Right lung (tissue), 5 donors: ENCODE results near the gene FOXJ3. TPM values are rescaled to one million over a fixed set of nuclear protein-coding genes. Genes with fewer than 3 reads are reported as not detected.

ENCODE experiments used
- DNase-seq, 2 donors: peaks; one replicate each; pipeline ENCODE4 v3.0.0-alpha.2; 2013
- polyA plus RNA-seq, 5 donors: library from polyadenylated mRNA; unstranded; fragments of 120-200 nt; gene quantifications; one replicate each; pipeline versions ENCODE4 v1.2.1 to v1.2.3, GENCODE V29; 2013; ENCODE audit warnings: inconsistent platforms in 1 of 5, low replicate concordance in 1 of 5; ENCODE audit not compliant: insufficient read length in 5 of 5, insufficient read depth in 1 of 5

FOXJ3 gene
- polyA plus RNA-seq, 5 donors, result 45.0 to 69.4 (median 54.6) TPM

- no peak for DNase-seq
Measured at GRCh38 chr1:42192106-42192505, 142.9 kb downstream of the FOXJ3 start.

GRCh38 chr1:42191319-42191718 is 143.7 kb downstream of the FOXJ3 start:
- DNase-seq, result no peak

- DNase-seq, result no peak
Measured at GRCh38 chr1:42189931-42190853, 144.8 kb downstream of the FOXJ3 start.

- no peak for DNase-seq
Measured at GRCh38 chr1:42186152-42186551, 148.9 kb downstream of the FOXJ3 start.

- DNase-seq, result no peak
Measured at GRCh38 chr1:42184616-42185015, 150.4 kb downstream of the FOXJ3 start.

DNA sequence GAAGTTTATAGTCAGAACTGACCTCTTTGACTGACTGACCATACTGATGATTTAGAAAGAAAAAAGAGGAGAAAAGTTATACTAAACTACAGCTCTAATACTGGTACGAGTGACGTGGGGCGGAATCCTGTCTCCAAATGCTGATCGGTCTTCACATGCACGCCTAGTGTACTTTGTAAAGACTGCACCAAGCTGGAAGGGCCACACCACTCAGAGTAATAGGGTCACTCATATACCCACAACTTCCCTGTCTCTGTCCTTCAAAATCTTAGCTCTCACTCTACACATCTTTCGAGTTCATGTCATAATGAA is 151.1 kb downstream of the FOXJ3 start:
- DNase-seq, result no peak

DNA sequence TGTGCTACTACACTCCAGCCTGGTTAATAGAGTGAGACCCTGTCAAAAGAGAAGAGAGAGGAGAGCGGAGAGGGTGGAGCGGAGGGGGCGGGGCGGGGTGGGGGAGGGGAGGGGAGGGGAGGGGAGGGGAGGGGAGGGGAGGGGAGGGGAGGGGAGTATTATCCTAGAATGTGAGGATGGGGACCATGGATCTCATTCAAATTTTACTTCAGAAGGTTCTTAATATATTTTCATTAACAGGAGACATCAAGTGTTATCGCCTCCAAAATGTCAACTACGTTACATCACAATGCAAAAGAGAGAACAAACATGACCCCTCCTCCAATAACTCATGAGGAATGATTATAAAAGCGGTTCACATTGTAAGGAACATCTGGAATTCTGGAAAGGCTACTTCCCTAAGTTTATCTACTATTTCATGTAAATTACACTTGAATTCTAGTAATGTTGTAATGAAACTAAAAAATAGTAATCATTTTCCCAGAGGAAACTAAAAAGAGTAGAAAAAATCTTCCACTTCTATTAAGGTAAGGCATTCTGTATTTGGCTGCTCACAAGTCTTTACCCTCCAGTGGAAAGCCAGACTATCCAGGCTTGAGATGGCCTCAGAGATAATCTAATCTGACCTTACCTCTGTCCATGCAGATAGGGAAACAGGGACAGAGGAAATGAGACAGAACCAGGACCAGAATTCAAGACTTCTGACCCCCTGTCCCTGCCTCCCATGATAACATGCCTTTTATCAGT is 151.7 kb downstream of the FOXJ3 start:
- no peak for DNase-seq

DNA sequence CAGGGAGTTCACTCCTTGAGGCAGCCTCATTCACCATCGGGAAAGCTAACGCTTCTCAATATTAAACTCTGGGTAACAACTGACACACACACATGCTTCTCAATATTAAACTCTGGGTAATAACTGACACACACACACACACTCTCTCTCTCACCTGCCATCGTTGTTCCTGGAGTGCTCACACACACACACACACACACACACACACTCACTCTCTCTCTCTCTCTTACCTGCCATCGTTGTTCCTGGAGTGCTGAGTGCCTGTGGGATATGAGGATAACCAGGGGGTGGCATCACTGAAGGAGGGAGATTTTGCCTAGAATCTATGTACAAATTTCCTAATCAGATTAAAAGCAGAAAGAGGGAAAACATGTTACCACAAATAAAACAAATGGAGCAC is 153.3 kb downstream of the FOXJ3 start:
- no peak for DNase-seq

DNA sequence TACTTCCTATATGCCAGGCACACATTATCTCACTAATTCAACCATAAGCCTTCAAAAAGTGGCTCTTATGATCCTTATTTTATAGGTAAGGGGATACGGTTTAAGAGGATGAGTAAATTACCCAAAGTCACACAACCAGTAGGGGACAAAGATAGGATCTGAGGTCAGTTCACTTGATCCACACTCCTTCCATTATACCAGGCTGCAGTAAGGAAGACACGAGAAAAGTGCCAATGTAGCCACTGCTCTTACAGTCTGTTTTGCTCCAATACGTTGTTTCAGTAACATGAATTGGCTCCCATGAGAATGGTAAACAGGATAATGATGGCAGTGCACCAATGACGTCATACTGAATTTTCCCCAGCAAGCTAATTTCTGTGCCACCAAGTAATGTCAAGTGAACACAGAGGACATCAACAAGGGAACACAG is 155.1 kb downstream of the FOXJ3 start:
- DNase-seq, result no peak

- DNase-seq, result peak in 1 of 2 donors; percentile 50
Measured at GRCh38 chr1:42179275-42179674, 155.8 kb downstream of the FOXJ3 start.

DNA sequence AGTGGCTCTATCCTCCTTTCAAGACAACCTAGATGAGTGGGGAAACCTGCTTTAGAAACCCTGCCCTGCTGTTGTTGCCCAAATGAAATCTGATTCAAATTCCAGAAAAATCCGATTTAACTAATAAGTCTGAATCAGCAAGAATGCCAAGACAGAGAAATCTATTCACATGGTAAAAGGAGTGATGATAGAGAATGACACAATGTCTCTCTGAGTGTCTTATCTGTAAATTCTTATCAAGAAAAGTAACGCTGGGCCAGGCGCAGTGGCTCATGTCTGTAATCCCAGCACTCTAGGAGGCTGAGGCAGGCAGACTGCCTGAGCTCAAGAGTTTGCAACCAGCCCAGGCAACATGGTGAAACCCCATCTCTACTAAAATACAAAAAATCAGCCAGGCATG is 156.8 kb downstream of the FOXJ3 start:
- no peak for DNase-seq

GRCh38 chr1:42177541-42177981 is 157.5 kb downstream of the FOXJ3 start:
- DNase-seq, result peak; percentile 90 to 95

- DNase-seq, result no peak
Measured at GRCh38 chr1:42176902-42177519, 158.0 kb downstream of the FOXJ3 start.

DNA sequence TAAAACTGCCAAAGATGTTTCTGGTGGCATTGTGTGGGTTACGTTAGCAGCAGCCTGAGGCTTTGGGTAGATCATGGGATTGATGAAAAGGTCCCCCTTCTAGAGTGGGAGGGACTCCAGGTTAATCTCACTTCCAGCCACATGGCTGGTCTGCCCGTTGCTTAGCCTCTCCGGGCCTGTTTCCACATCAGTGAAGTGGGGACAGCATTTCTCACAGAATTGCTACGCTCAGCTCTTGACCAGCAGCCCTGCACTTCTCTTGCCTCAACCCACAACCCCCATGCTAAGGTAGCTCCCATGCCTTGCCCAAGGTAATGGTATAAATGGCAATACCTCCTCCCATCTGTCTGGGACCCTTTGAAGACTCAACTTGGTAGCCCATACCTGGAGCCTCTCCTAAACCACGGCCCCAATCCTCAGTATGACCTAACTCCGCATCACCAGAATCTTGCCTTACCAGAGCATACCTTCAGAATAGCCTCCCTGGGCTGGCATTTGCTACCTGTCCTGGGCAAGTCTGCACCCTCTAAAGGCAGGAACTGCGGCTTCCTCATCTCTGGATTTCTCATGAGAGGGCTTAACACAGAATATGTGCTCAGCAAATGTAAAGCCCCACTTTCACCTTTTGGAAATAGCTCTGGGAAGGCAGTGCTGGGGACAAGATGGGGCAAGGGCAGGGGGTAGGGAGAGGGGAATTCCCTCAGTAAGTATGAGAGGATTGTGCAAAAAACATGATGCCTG is 159.6 kb downstream of the FOXJ3 start:
- no peak for DNase-seq

DNA sequence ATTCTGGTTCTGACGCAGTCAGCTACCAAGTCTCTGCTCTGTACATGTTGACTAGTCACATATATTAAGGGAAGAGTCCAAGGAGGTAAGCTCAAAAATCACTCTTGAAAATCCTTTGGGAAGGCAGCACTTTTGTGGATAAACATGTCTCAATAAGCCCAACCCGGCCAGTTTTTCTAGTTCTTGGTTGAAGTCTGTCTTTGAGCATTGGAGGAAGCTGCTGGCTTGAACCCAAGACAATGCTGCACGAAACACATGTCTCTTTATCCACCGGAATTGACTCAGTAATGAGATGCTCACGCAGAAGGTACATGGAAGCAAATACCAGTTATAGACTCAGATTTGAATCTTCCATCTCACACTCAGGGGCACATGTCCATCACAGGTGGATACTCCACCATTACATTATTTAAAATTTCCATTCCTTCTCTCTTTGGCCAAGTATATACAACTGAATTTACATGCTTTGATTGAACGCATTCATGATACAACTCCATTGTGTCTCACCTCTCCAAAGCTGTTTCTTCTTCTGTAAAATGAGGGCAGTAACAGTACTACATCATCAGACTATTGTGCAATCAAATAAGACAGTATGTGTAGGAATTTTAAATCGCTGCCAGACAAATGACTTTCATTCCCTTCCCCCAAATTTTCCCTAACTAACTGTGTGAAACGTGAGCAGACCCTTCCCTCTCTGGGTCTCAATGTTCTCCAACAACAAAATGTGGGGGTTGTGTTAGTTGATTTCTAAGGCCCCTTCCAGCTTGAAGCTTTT is 160.9 kb downstream of the FOXJ3 start:
- DNase-seq, result peak in 1 of 2 donors; percentile 34

DNA sequence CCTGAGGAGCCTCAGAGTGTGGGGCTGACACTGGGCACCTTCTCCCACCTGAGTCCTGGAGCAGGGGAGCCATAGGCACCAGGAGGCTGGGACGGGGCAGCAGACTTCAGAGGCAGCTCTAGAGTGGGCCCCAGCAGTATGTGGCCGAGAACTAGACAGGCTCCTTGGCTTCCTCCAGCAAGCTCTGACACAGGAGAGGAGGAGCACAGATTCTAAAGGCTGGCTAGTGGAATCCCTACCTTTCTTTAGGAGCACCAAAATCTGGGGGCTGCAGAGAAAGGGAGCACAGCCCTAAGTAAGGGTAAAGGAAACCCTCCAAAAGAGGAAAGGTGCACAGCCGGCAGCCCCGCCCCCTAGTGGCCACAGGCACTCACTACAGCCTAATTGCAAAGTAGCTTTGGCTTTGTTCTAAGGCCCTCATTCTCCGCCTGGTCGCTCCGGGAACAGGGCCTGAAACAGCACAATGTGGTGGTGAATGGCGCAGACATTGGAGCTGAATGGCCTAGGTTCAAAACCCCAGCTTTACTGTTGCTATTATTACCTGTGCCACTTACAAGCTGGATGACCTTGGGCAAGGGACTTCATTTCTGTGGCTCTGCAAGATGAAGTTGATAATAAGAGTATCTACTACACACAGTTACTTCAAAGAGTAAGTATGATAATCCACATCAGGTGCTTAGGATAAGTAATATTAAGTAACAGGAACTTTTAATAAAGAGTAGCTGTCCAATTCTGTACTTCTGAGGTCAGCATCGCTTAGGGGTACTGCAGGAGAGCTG is 161.7 kb downstream of the FOXJ3 start:
- DNase-seq, result peak in 1 of 2 donors; percentile 53

- DNase-seq, result no peak
Measured at GRCh38 chr1:42172381-42173133, 162.5 kb downstream of the FOXJ3 start.

GRCh38 chr1:42171679-42172266 is 163.3 kb downstream of the FOXJ3 start:
- no peak for DNase-seq
